GM12891 (cell line): ENCODE data around the gene ADPRM.

Source experiments
- POLR2A ChIP-seq: IDR thresholded peaks from 2 replicates; pipeline ENCODE4 v1.6.1; 2011; ENCODE audit warnings: low read depth, low read length, control low read depth
- POLR2AphosphoS5 ChIP-seq: IDR thresholded peaks from 2 replicates; pipeline ENCODE4 v1.6.1; 2011; ENCODE audit warnings: low read depth, low read length, control low read depth
- POU2F2 ChIP-seq: IDR thresholded peaks from 2 replicates; pipeline ENCODE4 v1.6.1; 2011; ENCODE audit warnings: low read depth, mild to moderate bottlenecking, control low read depth, low read length, moderate library complexity
- SPI1 ChIP-seq: IDR thresholded peaks from 2 replicates; pipeline ENCODE4 v1.6.1; 2011; ENCODE audit warnings: low read depth, low read length, control low read depth
- TAF1 ChIP-seq: IDR thresholded peaks from 2 replicates; pipeline ENCODE4 v1.6.1; 2011; ENCODE audit warnings: low read depth, low read length, control low read depth

DNA sequence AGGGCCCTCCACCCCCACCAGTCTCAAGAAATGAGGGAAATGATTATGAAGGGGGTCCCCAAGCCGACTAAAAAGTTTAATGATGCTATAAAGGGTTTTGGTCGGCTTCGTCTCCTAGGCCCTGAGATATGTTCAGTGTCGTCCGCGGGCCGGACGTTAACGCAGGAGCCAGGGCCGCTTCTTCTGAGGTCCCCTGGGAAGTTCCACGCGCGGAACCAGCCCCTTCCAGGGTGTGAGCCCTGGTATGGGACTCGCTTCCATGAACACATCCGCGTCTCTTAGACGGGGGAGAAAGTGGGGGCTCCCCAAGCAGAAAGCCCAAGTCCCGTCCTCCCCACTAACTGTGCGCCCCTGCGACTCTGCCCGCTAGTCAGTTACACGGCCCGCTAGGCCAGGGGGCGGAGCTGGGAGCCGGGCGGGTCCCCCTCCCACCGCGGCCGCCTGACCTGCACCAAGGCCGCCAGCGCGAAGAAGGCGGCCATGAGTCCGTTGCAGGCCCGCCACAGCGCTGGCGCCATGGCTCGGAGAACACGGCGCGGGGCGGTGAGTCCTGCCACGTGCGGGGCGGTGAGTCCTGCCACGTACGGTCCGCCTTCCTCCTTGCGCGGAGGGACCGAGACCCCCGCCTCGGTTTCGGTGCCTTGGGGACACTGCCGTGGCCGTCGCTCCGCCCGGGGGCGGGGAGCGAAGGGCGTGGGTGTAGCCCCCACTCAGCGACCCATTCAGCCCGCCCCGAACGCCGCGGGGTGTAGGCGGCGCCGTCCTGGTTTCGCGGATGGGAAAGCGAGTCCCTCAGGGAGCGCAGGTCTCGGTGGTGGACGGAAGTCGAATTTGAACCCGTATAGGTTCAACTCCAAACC lies 32.2 kb downstream of the ADPRM start, which contains the start of gene TMEM220:
- TF ChIP-seq POLR2A (no peak), POLR2AphosphoS5 (no peak), TAF1 (no peak), SPI1 (no peak), POU2F2 (no peak)
